Adrenal gland (tissue), 12 donors: ENCODE data around the gene METTL26. TPM values are rescaled to one million over a fixed set of nuclear protein-coding genes. Genes with fewer than 3 reads are reported as not detected.

ENCODE experiments used
- DNase-seq, 7 donors: peaks; one replicate each; pipeline ENCODE4 v3.0.0-alpha.2; 2019 to 2020
- H3K27ac ChIP-seq, 5 donors: fragments of 200-600 bp; sonication (generic) in 4 of 5; 1 replicate in 3 of 5; 2 replicates in 2 of 5; pipeline versions ENCODE4 v1.5.1 to v1.8.0; 2016 to 2020; ENCODE audit warnings: mild to moderate bottlenecking in 1 of 5
- H3K27me3 ChIP-seq: fragments of 200-600 bp; 2 replicates; pipeline ENCODE4 v1.8.0; 2021
- H3K36me3 ChIP-seq, 2 donors: fragments of 200-600 bp; replicated peaks in 1 of 2; 1 replicate in 1 of 2; 2 replicates in 1 of 2; pipeline versions ENCODE4 v1.5.1 to v1.8.0; 2018 to 2022
- H3K4me1 ChIP-seq, 2 donors: fragments of 200-600 bp; replicated peaks in 1 of 2; 1 replicate in 1 of 2; 2 replicates in 1 of 2; pipeline versions ENCODE4 v1.5.1 to v1.8.0; 2018 to 2021
- H3K4me3 ChIP-seq, 4 donors: fragments of 200-600 bp; sonication (generic) in 3 of 4; one replicate each; pipeline ENCODE4 v1.5.1; 2016 to 2018
- H3K9me3 ChIP-seq, 3 donors: fragments of 200-600 bp; sonication (generic) in 1 of 3; replicated peaks in 1 of 3; 1 replicate in 2 of 3; 2 replicates in 1 of 3; pipeline versions ENCODE4 v1.5.1 to v1.8.0; 2016 to 2021
- CTCF ChIP-seq, 6 experiments: fragments of 450-650 bp in 4 of 6; fragments of 200-600 bp in 2 of 6; sonication (generic) in 1 of 6; IDR thresholded peaks; 1 replicate in 5 of 6; 2 replicates in 1 of 6; pipeline versions ENCODE4 v1.5.1 to v1.8.0; 2016 to 2021; ENCODE audit warnings: antibody characterized with exemption in 6 of 6, mild to moderate bottlenecking in 2 of 6, moderate library complexity in 1 of 6
- POLR2A ChIP-seq, 2 donors: fragments of 450-650 bp; IDR thresholded peaks; one replicate each; pipeline ENCODE4 v1.6.1; 2017; ENCODE audit warnings: antibody characterized with exemption in 2 of 2, mild to moderate bottlenecking in 2 of 2, moderate library complexity in 1 of 2
- WGBS, 4 donors: extraction: QIAGEN DNeasy Blood & Tissue Kit in 2 of 4; methylation state at CpG; one replicate each; pipeline versions ENCODE4 v1.1.5 to v1.1.7; 2013 to 2017; 5-methylcytosine and 5-hydroxymethylcytosine counted together
- intact Hi-C, 2 donors: fragments of 100-400 bp; cut with DNase I; formaldehyde crosslinking; loops; one replicate each; pipeline versions ENCODE4 v1.14.1 to v1.15.0; 2022 to 2023
- polyA plus RNA-seq, 3 donors: library from polyadenylated mRNA; stranded (reverse); fragments of 200-250 nt in 2 of 3; fragments of 350-450 nt in 1 of 3; fragmentation: Illumina TruSeq in 1 of 3; extraction: RNeasy Lipid Tissue Mini Kit (QIAGEN cat#74804) in 1 of 3; gene quantifications; one replicate each; pipeline ENCODE4 v1.2.3, GENCODE V29; 2013 to 2014
- total RNA-seq, 9 donors: library from RNA; depleted of rRNA in 4 of 9; stranded (reverse); fragments of >200 nt in 4 of 9; fragments of 120-200 nt in 1 of 9; fragmentation: NEBNext Ultra II Directional in 1 of 9; extraction: Animal tissue kit (Norgen Biotek cat#: 25700) in 1 of 9; gene quantifications; one replicate each; pipeline versions ENCODE4 v1.1.0 to v1.2.4, GENCODE V29; 2013 to 2023
- donor health status: healthy with polysubstance abuse.
- donor health status: Bipolar disorder and iron deficiency.
- donor health status: DM: yes; HTN: yes; CAD: no.
- donor health status: DM: no; HTN: no; CAD: no.
- donor health status: DM: no; HTN: no; CAD: no.
- donor health status: DM: yes; HTN: yes; CAD: no.

METTL26 gene
- total and polyA plus RNA-seq, 12 donors, result 40.4 to 403 (median 130) TPM

GRCh38 chr16:651844-652243 is 15.7 kb upstream of the METTL26 start:
- H3K4me3 ChIP-seq, result no peak overlapping the region
- peaks cover 0 to 5% of the 10 kb centered on the region in 2 donors for H3K36me3 ChIP-seq
- TF ChIP-seq CTCF (IDR thresholded peaks at IDR 0.05) (no peak), POLR2A (IDR thresholded peaks at IDR 0.05) (peak; percentile 33 to 81)
- no peaks in the 10 kb centered on the region for H3K27me3 ChIP-seq
- peak overlapping the region; percentile 69 to 93 (median 74) for H3K27ac ChIP-seq
- WGBS, 4 donors, result 47 to 74% (median 56%) methylated on average over 2 to 22 of the region's 22 CpGs
- intact Hi-C loops, result no loop called here
- H3K4me1 ChIP-seq, result peaks cover 40 to 45% of the 10 kb centered on the region in 2 donors
- H3K9me3 ChIP-seq, result no peaks in the 10 kb centered on the region
- peak; percentile 83 to 96 (median 93) for DNase-seq

- 2 to 17% (median 4%) methylated on average over 8 to 44 of the region's 44 CpGs; no CpG with 5 or more reads in 1 of the 4 donors for WGBS, 4 donors
- no peak for TF ChIP-seq POLR2A (IDR thresholded peaks at IDR 0.05)
- TF ChIP-seq CTCF (IDR thresholded peaks at IDR 0.05), result no peak
- no peak for DNase-seq
- Histone ChIP-seq H3K9me3 (no peaks in the 10 kb centered on the region), H3K4me1 (peaks cover 61 to 67% of the 10 kb centered on the region in 2 donors), H3K4me3 (peak overlapping the region in 2 of 4 donors; percentile 33 to 64), H3K36me3 (no peaks in the 10 kb centered on the region), H3K27ac (peak overlapping the region in 3 of 5 donors; percentile 68 to 95 (median 92)), H3K27me3 (no peaks in the 10 kb centered on the region)
- intact Hi-C loops, result no loop called here
These were observed 13.5 kb upstream of the METTL26 start for GRCh38 chr16:649631-650030.

- DNase-seq, result peak; percentile 93 to 96 (median 95)
- Histone ChIP-seq H3K4me3 (peak within 1 kb of the TSS in 2 of 4 donors; percentile 33 to 64), H3K36me3 (no peaks in the 10 kb centered on the region), H3K27ac (peak within 1 kb of the TSS; percentile 68 to 95 (median 85)), H3K9me3 (no peaks in the 10 kb centered on the region), H3K4me1 (peaks cover 66 to 74% of the 10 kb centered on the region in 2 donors), H3K27me3 (no peaks in the 10 kb centered on the region)
- intact Hi-C loops, result no loop called here
- peak; percentile 40 to 57 for TF ChIP-seq POLR2A (IDR thresholded peaks at IDR 0.05)
- no peak for TF ChIP-seq CTCF (IDR thresholded peaks at IDR 0.05)
- 0 to 5% (median 3%) methylated on average over 12 to 91 of the region's 91 CpGs for WGBS, 4 donors
These were observed 12.9 kb upstream of the METTL26 start, which contains the start of gene WDR90 for GRCh38 chr16:648781-649589. TSS of gene WDR90 (plus strand) at chr16:649365. CDS start at chr16:649417, 52 bp downstream.

- peak in 3 of 7 donors; percentile 48 to 73 (median 65) for DNase-seq
- Histone ChIP-seq H3K27me3 (no peaks in the 10 kb centered on the region), H3K4me1 (peaks cover 73 to 81% of the 10 kb centered on the region in 2 donors), H3K27ac (peak overlapping the region; percentile 68 to 95 (median 85)), H3K4me3 (peak overlapping the region in 2 of 4 donors; percentile 33 to 64), H3K9me3 (no peaks in the 10 kb centered on the region), H3K36me3 (no peaks in the 10 kb centered on the region)
- peak in 4 of 6 experiments; percentile 10 to 44 (median 24) for TF ChIP-seq CTCF (IDR thresholded peaks at IDR 0.05)
- TF ChIP-seq POLR2A (IDR thresholded peaks at IDR 0.05), result no peak
- intact Hi-C loops, result no loop called here
- WGBS, 4 donors, result 46 to 50% (median 48%) methylated on average over 12 to 24 of the region's 24 CpGs
These were observed 12.1 kb upstream of the METTL26 start for GRCh38 chr16:648071-648780.
